GM12878 (cell line): ENCODE data around the gene SLC25A26. TPM values are rescaled to one million over a fixed set of nuclear protein-coding genes. Genes with fewer than 3 reads are reported as not detected.

Experiments
- ATAC-seq: fragments of 200-7000 bp; cut with Tn5 transposase; 3 replicates; pipeline ENCODE4 v1.9.1; 2020; ENCODE audit warnings: mild to moderate bottlenecking, moderate library complexity
- BruUV-seq: library from RNA; stranded (reverse); fragments of 400-500 nt; replicated peaks from 2 replicates; lab custom pipeline; 2021; lab: Mats Ljungman, UMichigan
- CTCF ChIA-PET: fragments of 300-600 bp; sonication (Branson Sonifier 250); formaldehyde crosslinking; extraction: SDS; loops from one replicate; lab custom pipeline; 2021; ENCODE audit warnings: inconsistent platforms; lab: Yijun Ruan, JAX
- POLR2A ChIA-PET: fragments of 350-600 bp; formaldehyde crosslinking; extraction: SDS; loops from one replicate; lab custom pipeline; 2021; ENCODE audit warnings: inconsistent platforms; lab: Charles Lee
- RAD21 ChIA-PET: fragments of 300-600 bp; sonication (Branson Sonifier 250); formaldehyde crosslinking; loops from one replicate; lab custom pipeline; 2023; ENCODE audit warnings: antibody characterized with exemption; ENCODE audit not compliant: unreplicated experiment; lab: Charles Lee
- SMC1A ChIA-PET: fragments of 300-600 bp; sonication (Branson Sonifier 250); formaldehyde crosslinking; loops from one replicate; lab custom pipeline; 2023; ENCODE audit not compliant: unreplicated experiment, uncharacterized antibody; lab: Charles Lee
- DNase-seq: peaks from one replicate; pipeline ENCODE4 v3.0.0-alpha.2; 2011; ENCODE audit warnings: low read depth, low spot score
- FAIRE-seq: peaks from 3 replicates; lab custom pipeline; 2011; peaks lifted over from hg19 to GRCh38; lab: Jason Lieb, UNC
- H2AFZ ChIP-seq: 2 replicates; pipeline ENCODE4 v1.6.0; 2011; ENCODE audit warnings: low read depth, low read length, control low read depth; ENCODE audit not compliant: control insufficient read depth
- H3K27ac ChIP-seq: 2 replicates; pipeline ENCODE4 v1.5.1; 2011; ENCODE audit warnings: control low read depth; ENCODE audit not compliant: control insufficient read depth, insufficient read depth
- H3K27me3 ChIP-seq, 2 experiments: replicated peaks in 1 of 2; 2 replicates each; pipeline versions ENCODE4 v1.6.0 to v1.6.1; 2011; ENCODE audit warnings: low read length in 1 of 2; ENCODE audit not compliant: control insufficient read depth in 2 of 2, insufficient read depth in 2 of 2
- H3K36me3 ChIP-seq, 2 experiments: 2 replicates each; pipeline ENCODE4 v1.5.1; 2011; ENCODE audit warnings: low read length in 1 of 2; ENCODE audit not compliant: control insufficient read depth in 2 of 2, insufficient read depth in 2 of 2
- H3K4me1 ChIP-seq: 2 replicates; pipeline ENCODE4 v1.6.1; 2011; ENCODE audit warnings: mild to moderate bottlenecking, low read length, moderate library complexity, mixed read lengths; ENCODE audit not compliant: control insufficient read depth, insufficient read depth
- H3K4me2 ChIP-seq: 2 replicates; pipeline ENCODE4 v1.6.0; 2011; ENCODE audit warnings: control low read depth; ENCODE audit not compliant: control insufficient read depth, insufficient read depth
- H3K4me3 ChIP-seq: fragments of 200-600 bp; sonication (generic); 2 replicates; pipeline ENCODE4 v1.5.1; 2016
- H3K79me2 ChIP-seq: 2 replicates; pipeline ENCODE4 v1.6.0; 2011; ENCODE audit warnings: low read length; ENCODE audit not compliant: control insufficient read depth, insufficient read depth
- H3K9ac ChIP-seq: 2 replicates; pipeline ENCODE4 v1.8.0; 2011; ENCODE audit warnings: low read length, control low read depth, mixed read lengths; ENCODE audit not compliant: control insufficient read depth, insufficient read depth
- H3K9me3 ChIP-seq: replicated peaks from 3 replicates; pipeline ENCODE4 v1.5.1; 2011; ENCODE audit warnings: mild to moderate bottlenecking, low read length; ENCODE audit not compliant: control insufficient read depth, insufficient read depth
- H4K20me1 ChIP-seq: 2 replicates; pipeline ENCODE4 v1.6.0; 2011; ENCODE audit not compliant: control insufficient read depth, insufficient read depth
- BCLAF1 ChIP-seq: fragments of 450-650 bp; IDR thresholded peaks from 2 replicates; pipeline ENCODE4 v1.6.1; 2017; ENCODE audit warnings: antibody characterized with exemption, mild to moderate bottlenecking, moderate library complexity
- ESRRA ChIP-seq: IDR thresholded peaks from 2 replicates; pipeline ENCODE4 v1.6.1; 2012; ENCODE audit warnings: mild to moderate bottlenecking, low read length, improper control_type of control experiment
- GATAD2B ChIP-seq: fragments of 450-650 bp; conservative IDR thresholded peaks from 2 replicates; pipeline ENCODE4 v1.6.1; 2017; ENCODE audit warnings: low read depth, mild to moderate bottlenecking, moderate library complexity
- RBBP5 ChIP-seq: fragments of 200-600 bp; sonication (generic); conservative IDR thresholded peaks from 2 replicates; pipeline ENCODE4 v1.6.1; 2016
- USF1 ChIP-seq: IDR thresholded peaks from 2 replicates; pipeline ENCODE4 v1.6.1; 2011; ENCODE audit warnings: borderline replicate concordance, low read depth, mild to moderate bottlenecking, moderate library complexity, mixed read lengths, low read length; ENCODE audit not compliant: insufficient read depth; ENCODE audit errors: extremely low read length
- YBX1 ChIP-seq: fragments of 450-650 bp; IDR thresholded peaks from 2 replicates; pipeline ENCODE4 v1.6.1; 2016; ENCODE audit warnings: antibody characterized with exemption
- WGBS: methylation state at CpG from one replicate; pipeline ENCODE4 v1.1.6; 2016; ENCODE audit warnings: low lambda C conversion rate; ENCODE audit not compliant: insufficient replicate concordance, insufficient coverage; ENCODE audit errors: missing lambda C conversion rate; 5-methylcytosine and 5-hydroxymethylcytosine counted together
- in situ Hi-C: fragments of 300-500 bp; cut with MboI; formaldehyde crosslinking; loops from 9 replicates; pipeline ENCODE4 v1.14.3; 2018; ENCODE audit warnings: mixed read lengths
- intact Hi-C: fragments of 100-400 bp; cut with micrococcal nuclease; formaldehyde crosslinking; loops from one replicate; pipeline ENCODE4 v1.14.2; 2022; ENCODE audit not compliant: unreplicated experiment
- polyA plus RNA-seq, 11 experiments: library from polyadenylated mRNA; depleted of rRNA in 4 of 11; unstranded in 6 of 11; stranded (reverse) in 5 of 11; fragments of >200 nt; fragmentation: Nextera tagmentation in 4 of 11; fragmentation: Illumina TruSeq in 1 of 11; extraction: Ambion mirVana in 4 of 11; extraction: Trizol in 1 of 11; gene quantifications; 1 replicate in 1 of 11; 2 replicates in 10 of 11; pipeline versions ENCODE4 v1.2.1 to v1.2.3, GENCODE V29; 2011 to 2016; ENCODE audit warnings: inconsistent platforms in 2 of 11, missing spikeins in 2 of 11, low read depth in 1 of 11
- total RNA-seq, 4 experiments: library from RNA; depleted of rRNA in 3 of 4; stranded (reverse); fragments of >200 nt in 3 of 4; fragmentation: Illumina TruSeq in 1 of 4; extraction: Trizol in 1 of 4; gene quantifications; 2 replicates each; pipeline versions ENCODE4 v1.2.1 to v1.2.3, GENCODE V29; 2013 to 2021

The SLC25A26 gene
- total and polyA plus RNA-seq, 10 of the 15 experiments (the other 5 are each of a cell fraction or from before 2014, with no cell fraction given) = 14.6 to 49.7 (median 24.9) TPM

GRCh38 chr3:66425032-66425431 lies 204.2 kb downstream of the SLC25A26 start (continued):
- TF ChIP-seq BCLAF1 = no peak
- TF ChIP-seq ESRRA = no peak
- no peak for TF ChIP-seq RBBP5

GRCh38 chr3:66425576-66426114 lies 204.8 kb downstream of the SLC25A26 start:
- DNase-seq = no peak
- CTCF ChIA-PET = interaction anchor here (0.7 to 1.5 kb wide), 4 partner anchors 17 to 171 kb away, joined by 3 to 4 read pairs (median 3); no protein-coding TSS in a partner anchor
- Histone ChIP-seq H3K27ac (no peak overlapping the region), H3K9me3 (peaks cover 5% of the 10 kb centered on the region; the same call in 2 of the 3 replicates), H3K4me2 (no peak overlapping the region), H4K20me1 (no peaks in the 10 kb centered on the region), H3K4me3 (no peak overlapping the region), H3K27me3 (no peaks in the 10 kb centered on the region), H3K4me1 (no peaks in the 10 kb centered on the region), H3K36me3 (no peaks in the 10 kb centered on the region), H3K79me2 (no peaks in the 10 kb centered on the region), H3K9ac (no peak overlapping the region), H2AFZ (no peak overlapping the region)
- RAD21 ChIA-PET = no interaction called here
- FAIRE-seq = no peak
- 52% methylated on average over 7 of the region's 7 CpGs for WGBS
- in situ Hi-C loops = no loop called here
- no peak for ATAC-seq
- SMC1A ChIA-PET = interaction anchor here (0.8 to 1.3 kb wide), 3 partner anchors 14 to 384 kb away, joined by 3 read pairs; no protein-coding TSS in a partner anchor
- TF ChIP-seq YBX1 (no peak), GATAD2B (no peak), USF1 (peak; percentile 5)
- intact Hi-C loops = no loop called here
- no TSS peak for BruUV-seq
- POLR2A ChIA-PET = no interaction called here
